ENCODE results near the gene WDR20.
"Not testable (repeated sequence)": the region's sequence is repeated elsewhere in the genome, so short reads cannot be mapped to it uniquely, and the experiment has no call there.

DNA sequence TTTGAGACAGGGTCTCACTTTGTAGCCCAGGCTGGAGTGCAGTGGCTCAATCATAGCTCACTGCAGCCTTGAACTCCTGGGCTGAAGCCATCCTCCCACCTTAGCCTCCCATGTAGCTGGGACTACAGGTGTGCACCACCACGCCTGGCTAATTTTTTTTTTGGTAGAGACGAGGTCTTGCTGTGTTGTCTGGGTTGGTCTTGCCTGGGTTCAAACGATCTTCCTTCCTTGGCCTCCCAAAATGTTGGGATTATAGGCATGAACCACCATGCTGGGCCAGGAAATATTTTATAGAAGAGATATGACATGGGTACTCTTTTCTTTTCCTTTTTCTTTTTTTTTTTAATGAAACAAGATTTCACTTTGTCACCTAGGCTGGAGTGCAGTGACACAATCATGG, 11.7 kb downstream of the WDR20 start:
- TF ChIP-seq, protein P1, sequence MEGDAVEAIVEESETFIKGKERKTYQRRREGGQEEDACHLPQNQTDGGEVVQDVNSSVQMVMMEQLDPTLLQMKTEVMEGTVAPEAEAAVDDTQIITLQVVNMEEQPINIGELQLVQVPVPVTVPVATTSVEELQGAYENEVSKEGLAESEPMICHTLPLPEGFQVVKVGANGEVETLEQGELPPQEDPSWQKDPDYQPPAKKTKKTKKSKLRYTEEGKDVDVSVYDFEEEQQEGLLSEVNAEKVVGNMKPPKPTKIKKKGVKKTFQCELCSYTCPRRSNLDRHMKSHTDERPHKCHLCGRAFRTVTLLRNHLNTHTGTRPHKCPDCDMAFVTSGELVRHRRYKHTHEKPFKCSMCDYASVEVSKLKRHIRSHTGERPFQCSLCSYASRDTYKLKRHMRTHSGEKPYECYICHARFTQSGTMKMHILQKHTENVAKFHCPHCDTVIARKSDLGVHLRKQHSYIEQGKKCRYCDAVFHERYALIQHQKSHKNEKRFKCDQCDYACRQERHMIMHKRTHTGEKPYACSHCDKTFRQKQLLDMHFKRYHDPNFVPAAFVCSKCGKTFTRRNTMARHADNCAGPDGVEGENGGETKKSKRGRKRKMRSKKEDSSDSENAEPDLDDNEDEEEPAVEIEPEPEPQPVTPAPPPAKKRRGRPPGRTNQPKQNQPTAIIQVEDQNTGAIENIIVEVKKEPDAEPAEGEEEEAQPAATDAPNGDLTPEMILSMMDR (IDR thresholded peaks at IDR 0.05): not testable (repeated sequence)
- TF ChIP-seq, protein P2, sequence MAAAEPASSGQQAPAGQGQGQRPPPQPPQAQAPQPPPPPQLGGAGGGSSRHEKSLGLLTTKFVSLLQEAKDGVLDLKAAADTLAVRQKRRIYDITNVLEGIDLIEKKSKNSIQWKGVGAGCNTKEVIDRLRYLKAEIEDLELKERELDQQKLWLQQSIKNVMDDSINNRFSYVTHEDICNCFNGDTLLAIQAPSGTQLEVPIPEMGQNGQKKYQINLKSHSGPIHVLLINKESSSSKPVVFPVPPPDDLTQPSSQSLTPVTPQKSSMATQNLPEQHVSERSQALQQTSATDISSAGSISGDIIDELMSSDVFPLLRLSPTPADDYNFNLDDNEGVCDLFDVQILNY (CRISPR knock-in tag; IDR thresholded peaks at IDR 0.05): not testable (repeated sequence)
- not testable (repeated sequence) for TF ChIP-seq ZBTB21 (CRISPR knock-in tag; IDR thresholded peaks at IDR 0.05; ENCODE audit: borderline replicate concordance); FOXJ3 (CRISPR knock-in tag; IDR thresholded peaks at IDR 0.05; ENCODE audit: borderline replicate concordance); SP1 (CRISPR knock-in tag; conservative IDR thresholded peaks at IDR 0.05); TCF7 (CRISPR knock-in tag; IDR thresholded peaks at IDR 0.05; ENCODE audit: low read depth)
- TF ChIP-seq, protein P3, sequence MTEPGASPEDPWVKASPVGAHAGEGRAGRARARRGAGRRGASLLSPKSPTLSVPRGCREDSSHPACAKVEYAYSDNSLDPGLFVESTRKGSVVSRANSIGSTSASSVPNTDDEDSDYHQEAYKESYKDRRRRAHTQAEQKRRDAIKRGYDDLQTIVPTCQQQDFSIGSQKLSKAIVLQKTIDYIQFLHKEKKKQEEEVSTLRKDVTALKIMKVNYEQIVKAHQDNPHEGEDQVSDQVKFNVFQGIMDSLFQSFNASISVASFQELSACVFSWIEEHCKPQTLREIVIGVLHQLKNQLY (CRISPR knock-in tag; IDR thresholded peaks at IDR 0.05): not testable (repeated sequence)

Measured in WTC11 (cell line).